BJ (cell line): ENCODE measurements around the gene TXNRD2. TPM values are rescaled to one million over a fixed set of nuclear protein-coding genes. Genes with fewer than 3 reads are reported as not detected.

Source experiments
- CTCF ChIA-PET: fragments of 350-600 bp; formaldehyde crosslinking; extraction: SDS; loops from one replicate; lab custom pipeline; 2021; ENCODE audit warnings: antibody characterized with exemption, inconsistent platforms; lab: Yijun Ruan, JAX
- POLR2A ChIA-PET: fragments of 300-600 bp; sonication (Branson Sonifier 250); formaldehyde crosslinking; extraction: SDS; loops from one replicate; lab custom pipeline; 2021; ENCODE audit warnings: antibody characterized with exemption; lab: Charles Lee
- DNase-seq: peaks from one replicate; pipeline ENCODE4 v3.0.0-alpha.2; 2011; ENCODE audit warnings: low read depth
- H3K27me3 ChIP-seq: 2 replicates; pipeline ENCODE4 v1.6.0; 2011; ENCODE audit warnings: low read length; ENCODE audit not compliant: control insufficient read depth, insufficient read depth
- H3K36me3 ChIP-seq: 2 replicates; pipeline ENCODE4 v1.5.1; 2011; ENCODE audit warnings: low read length; ENCODE audit not compliant: control insufficient read depth, insufficient read depth
- H3K4me3 ChIP-seq: 2 replicates; pipeline ENCODE4 v1.5.1; 2011; ENCODE audit warnings: low read depth, mild to moderate bottlenecking, control low read depth, low read length
- polyA plus RNA-seq: library from polyadenylated mRNA; depleted of rRNA; stranded (reverse); fragments of >200 nt; gene quantifications from 2 replicates; pipeline ENCODE4 v1.2.3, GENCODE V29; 2011
- TF ChIP-seq, protein P1 (sequence below): IDR thresholded peaks from 2 replicates; pipeline ENCODE4 v1.5.1; 2011; ENCODE audit warnings: low read depth, mild to moderate bottlenecking, control low read depth, inconsistent platforms, low read length, moderate library complexity; ENCODE audit not compliant: insufficient read depth

Gene TXNRD2
- polyA plus RNA-seq, 1 experiment, result 28.5 TPM

DNA sequence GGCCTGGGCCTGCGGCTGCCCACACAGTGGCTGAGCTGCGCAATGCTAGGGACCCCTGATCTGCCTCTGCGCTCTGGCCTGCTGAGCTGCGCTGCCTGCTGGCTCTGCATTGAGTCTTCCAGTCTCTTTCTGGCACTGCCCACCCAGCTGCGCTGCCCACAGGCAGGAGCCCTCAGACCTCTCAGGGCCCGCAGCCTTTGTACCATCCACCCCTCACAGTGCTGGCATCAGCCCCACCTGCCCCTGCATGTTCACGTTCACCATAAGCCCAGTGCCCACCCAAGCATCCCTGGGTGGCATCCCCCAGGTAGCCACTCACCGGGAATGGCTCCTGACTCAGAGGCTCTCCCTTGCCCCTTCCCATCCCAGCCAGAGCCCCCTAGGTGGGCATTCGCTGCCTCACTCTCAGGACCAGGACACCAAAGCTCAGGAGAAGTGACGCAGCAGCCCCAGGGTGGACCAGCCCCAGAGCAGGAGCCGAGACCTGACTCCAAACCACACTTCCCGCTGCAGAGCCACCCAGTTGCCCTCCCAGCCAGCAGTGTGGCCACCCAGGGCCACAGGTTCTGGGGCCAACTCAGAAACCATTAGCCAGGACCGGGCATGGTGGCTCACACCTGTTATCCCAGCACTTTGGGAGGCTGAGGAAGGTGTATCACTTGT, 21.8 kb downstream of the TXNRD2 start:
- POLR2A ChIA-PET, result no interaction called here
- TF ChIP-seq, protein P1, sequence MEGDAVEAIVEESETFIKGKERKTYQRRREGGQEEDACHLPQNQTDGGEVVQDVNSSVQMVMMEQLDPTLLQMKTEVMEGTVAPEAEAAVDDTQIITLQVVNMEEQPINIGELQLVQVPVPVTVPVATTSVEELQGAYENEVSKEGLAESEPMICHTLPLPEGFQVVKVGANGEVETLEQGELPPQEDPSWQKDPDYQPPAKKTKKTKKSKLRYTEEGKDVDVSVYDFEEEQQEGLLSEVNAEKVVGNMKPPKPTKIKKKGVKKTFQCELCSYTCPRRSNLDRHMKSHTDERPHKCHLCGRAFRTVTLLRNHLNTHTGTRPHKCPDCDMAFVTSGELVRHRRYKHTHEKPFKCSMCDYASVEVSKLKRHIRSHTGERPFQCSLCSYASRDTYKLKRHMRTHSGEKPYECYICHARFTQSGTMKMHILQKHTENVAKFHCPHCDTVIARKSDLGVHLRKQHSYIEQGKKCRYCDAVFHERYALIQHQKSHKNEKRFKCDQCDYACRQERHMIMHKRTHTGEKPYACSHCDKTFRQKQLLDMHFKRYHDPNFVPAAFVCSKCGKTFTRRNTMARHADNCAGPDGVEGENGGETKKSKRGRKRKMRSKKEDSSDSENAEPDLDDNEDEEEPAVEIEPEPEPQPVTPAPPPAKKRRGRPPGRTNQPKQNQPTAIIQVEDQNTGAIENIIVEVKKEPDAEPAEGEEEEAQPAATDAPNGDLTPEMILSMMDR, result no peak
- CTCF ChIA-PET, result interaction anchor here (3.5 to 11.1 kb wide), 2 partner anchors 10 to 189 kb away, joined by 17 to 277 read pairs; no protein-coding TSS in a partner anchor
- Histone ChIP-seq H3K27me3 (no peaks in the 10 kb centered on the region), H3K36me3 (peaks cover 35% of the 10 kb centered on the region), H3K4me3 (no peak overlapping the region)
- DNase-seq, result no peak

DNA sequence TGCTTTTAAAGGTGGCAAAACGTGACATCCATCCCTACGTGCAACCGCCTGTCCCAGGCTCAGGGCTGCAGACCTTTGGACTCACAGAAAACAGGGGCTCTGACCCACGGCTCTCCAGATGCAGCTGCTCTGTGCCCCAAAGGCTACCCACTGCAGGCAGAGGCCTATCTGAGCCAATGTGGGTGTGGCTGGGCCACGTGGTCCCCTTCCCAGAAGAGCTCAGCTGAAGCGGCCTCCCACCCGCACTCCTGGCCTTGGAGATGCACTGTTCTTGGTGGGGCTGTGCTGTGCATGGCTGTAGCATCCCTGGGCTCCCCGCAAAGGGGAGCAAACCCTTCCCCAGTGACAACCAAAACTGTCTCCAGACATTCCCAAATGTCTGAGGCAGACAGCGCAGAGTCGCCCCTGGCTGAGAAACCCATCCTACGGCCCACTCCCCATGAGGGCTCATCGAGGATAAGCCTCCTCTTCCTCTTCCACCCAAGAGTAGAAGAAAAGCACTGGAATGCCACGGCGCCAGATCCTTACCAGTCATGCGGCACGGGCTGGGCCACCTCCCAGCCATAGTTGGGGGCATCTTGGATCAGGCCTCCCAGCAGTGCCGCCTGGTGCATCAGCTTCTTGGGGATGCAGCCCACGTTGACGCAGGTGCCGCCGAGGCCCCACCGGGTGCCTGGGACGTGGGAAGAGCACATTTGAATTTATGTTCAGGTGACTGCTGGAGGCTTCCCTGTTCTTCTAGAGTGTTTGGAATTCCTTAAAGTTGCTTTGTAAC, 23.1 kb downstream of the TXNRD2 start:
- ChIA-PET CTCF (interaction anchor here (1.3 to 11.1 kb wide), 3 partner anchors 8 to 187 kb away, joined by 3 to 277 read pairs (median 17); no protein-coding TSS in a partner anchor), POLR2A (no interaction called here)
- no peak overlapping the region for H3K4me3 ChIP-seq
- TF ChIP-seq, protein P1, result no peak
- no peak for DNase-seq
- no peaks in the 10 kb centered on the region for H3K27me3 ChIP-seq
- peaks cover 39% of the 10 kb centered on the region for H3K36me3 ChIP-seq

DNA sequence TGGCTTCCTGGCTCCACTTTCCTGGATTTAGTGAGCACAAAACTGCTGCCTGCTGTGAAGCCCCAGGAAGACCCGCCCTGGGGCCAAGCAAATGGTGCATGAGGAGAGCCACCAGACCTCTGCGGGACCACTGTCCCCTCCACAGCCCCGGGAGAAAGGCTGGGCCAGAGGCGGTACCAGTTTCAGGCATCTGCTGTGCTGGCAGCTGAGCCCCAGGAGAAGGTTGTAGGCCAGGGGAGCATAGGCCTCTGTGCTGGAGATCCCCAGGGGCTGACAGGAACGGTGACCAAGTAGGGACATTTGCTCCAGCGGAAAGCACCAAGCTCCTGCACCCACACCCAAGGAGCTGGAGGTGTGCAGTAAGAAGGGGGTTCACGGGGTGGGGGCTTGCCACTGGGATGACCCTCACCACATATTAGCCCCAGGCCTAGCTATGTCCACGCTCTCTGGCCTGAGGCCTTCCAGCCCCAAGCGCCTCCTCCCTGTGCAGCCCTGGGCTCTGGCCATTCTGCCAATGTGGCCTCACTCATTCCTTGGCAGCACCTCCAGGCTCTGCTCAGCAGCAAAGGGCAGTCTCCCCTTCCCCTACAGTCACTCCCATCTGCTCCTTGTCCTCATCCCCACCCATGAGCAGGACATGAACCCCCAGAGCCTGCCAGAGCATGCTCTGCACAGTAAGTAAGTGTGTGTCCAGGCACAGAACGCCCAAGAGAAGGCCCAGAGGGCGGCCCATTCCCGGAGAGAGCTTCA, 24.1 kb downstream of the TXNRD2 start:
- Histone ChIP-seq H3K27me3 (no peaks in the 10 kb centered on the region), H3K4me3 (no peak overlapping the region), H3K36me3 (peaks cover 40% of the 10 kb centered on the region)
- CTCF ChIA-PET, result interaction anchor here (0.7 to 11.1 kb wide), 4 partner anchors 7 to 186 kb away, joined by 3 to 277 read pairs (median 10); no protein-coding TSS in a partner anchor
- DNase-seq, result no peak
- POLR2A ChIA-PET, result no interaction called here
- TF ChIP-seq, protein P1, result no peak

DNA sequence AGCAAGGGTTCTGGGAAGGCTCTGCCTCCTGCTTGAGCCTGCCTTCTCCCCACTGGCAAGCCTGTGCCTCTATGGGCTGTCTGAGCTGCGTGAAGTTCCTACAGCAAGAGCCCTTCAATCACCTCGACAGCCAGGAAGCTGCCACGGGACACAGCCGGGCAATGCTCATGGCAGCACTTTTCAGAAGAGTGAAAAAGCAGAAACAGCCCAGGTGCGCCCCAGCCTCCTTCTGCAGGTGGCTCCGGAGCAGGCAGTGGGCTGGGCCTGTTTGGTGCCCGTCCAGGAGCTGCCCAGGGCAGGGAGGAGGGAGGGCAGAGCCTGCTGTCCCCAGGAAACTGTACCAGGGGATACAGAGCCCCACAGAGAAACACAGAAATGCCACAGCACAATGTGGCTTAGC, 24.7 kb downstream of the TXNRD2 start:
- ChIA-PET CTCF (interaction anchor here (0.7 to 11.1 kb wide), 5 partner anchors 10 to 285 kb away, joined by 3 to 277 read pairs (median 4); no protein-coding TSS in a partner anchor), POLR2A (no interaction called here)
- H3K27me3 ChIP-seq, result no peaks in the 10 kb centered on the region
- TF ChIP-seq, protein P1, result no peak
- H3K4me3 ChIP-seq, result no peak overlapping the region
- H3K36me3 ChIP-seq, result peaks cover 40% of the 10 kb centered on the region
- DNase-seq, result no peak

- CTCF ChIA-PET, result interaction anchor here (0.9 to 11.1 kb wide), 3 partner anchors 32 to 284 kb away, joined by 3 to 277 read pairs (median 4); no protein-coding TSS in a partner anchor
- Histone ChIP-seq H3K36me3 (peaks cover 46% of the 10 kb centered on the region), H3K27me3 (no peaks in the 10 kb centered on the region), H3K4me3 (no peak overlapping the region)
- TF ChIP-seq, protein P1, result no peak
- no peak for DNase-seq
- POLR2A ChIA-PET, result no interaction called here
Observed at GRCh38 chr22:19916006-19916405, 25.6 kb downstream of the TXNRD2 start.
